Amniotic stem cell (primary cell): ENCODE measurements around the gene SOX13.
"Not testable (repeated sequence)": the region's sequence is repeated elsewhere in the genome, so short reads cannot be mapped to it uniquely, and the experiment has no call there.

Experiments used
- DNase-seq: peaks from one replicate; lab custom pipeline; 2025; lab: John Stamatoyannopoulos, UW

Gene SOX13

DNA sequence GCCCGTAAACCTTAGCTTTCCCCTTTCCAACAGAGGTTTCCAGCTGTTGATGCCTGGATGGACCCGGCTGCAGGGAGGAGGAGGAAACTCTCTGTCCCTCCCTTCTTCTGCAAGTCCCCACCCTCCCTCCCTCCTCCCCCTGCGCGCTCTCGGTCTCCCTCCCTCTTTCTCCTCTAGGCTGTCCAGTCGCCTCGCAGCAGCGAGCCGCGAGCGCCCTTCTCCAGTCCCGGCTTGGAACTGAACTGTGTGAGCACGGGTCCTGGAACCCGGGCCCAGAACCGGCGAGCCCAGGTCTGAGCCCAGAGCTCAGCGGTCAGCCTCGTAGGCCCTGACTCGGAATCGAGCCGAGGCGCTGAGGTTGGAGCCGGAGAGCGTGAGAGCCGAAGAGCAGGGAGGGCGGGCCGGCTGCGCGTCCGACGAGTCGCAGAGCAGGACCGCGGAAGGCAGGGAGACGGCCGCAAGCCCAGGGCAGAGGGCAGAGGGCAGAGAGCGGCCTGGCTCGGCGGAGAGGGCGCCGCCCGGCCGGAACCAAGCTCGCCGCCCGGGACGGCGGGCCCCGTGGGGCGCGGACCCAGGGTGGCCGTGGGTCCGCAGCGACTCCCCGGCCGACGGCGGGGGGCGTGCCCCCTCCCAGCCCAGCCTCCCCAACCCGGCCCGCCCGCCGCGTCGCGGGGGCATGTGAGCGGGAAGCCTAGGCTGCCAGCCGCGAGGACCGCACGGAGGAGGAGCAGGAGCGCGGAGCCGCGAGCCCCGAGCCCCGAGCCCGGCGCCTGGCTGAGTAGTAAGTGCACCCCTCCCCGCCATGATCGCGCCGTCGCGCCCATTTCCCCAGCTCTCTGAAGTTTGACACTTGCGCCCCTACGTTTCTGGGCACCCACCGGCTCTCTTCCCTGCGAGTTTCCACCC is at the start of gene SOX13:
TSS of gene SOX13 (plus strand) at position 185 of the 906 bp plus-strand sequence. CDS start 39,801 bp downstream, outside the sequence.
- DNase-seq: peak; percentile 70

DNA sequence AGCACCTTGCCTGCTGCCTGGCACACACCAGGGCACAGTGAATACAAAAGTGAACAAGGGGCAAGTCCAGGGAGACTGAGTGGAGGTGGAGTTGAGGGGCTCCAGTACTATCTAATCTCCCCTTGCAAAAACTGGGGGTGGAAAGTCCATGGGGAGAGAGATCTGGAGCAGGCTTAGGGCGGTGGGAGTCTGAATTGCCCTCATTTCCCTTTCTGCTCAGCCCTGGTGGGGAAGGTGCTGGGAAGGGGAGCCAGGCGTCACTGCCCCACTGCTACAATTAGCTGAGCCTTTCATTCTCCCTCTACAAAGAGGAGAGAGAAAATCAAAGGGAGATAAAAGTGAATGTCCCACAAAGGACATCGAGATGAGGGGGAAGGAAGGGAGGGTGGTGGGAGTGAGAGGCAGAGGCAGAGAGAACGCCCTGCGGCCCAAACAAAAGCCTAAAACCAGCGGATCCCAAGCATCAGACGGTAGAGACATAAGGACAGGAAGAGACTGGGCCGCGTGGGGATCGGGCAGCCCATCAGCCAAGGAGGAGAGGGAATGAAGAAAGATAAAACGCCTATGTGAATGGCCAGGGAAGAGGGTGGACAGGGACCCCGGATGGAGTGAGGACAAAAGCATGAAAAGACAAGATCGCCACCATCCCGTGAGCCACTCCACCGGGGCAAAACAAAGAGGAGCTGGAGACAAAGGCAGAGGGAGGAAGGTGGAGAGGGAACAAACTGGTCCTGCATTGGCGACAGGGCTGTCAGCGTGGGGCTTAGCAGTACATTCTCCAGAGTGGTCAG is 46.8 kb upstream of the SOX13 start:
- DNase-seq: no peak

DNA sequence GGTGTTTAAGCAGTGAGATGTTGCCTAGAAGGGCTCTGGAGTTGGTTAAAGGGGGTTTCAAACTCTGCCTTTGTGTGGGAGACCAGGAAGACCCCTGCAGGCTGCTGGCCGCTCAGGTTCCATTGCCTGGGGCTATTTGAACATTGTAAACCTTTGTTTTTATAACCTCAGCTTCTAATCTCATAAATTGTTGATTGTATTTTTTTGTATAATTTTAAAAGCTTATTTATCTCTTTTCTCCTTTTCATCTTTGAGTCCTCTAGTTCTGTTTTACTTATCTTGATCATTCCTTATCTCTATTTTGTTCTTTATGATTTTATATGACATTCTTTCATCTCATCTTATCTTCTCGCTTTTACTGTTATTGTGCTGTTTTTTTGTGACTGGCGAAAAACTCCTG is 45.5 kb upstream of the SOX13 start:
- no peak for DNase-seq

DNA sequence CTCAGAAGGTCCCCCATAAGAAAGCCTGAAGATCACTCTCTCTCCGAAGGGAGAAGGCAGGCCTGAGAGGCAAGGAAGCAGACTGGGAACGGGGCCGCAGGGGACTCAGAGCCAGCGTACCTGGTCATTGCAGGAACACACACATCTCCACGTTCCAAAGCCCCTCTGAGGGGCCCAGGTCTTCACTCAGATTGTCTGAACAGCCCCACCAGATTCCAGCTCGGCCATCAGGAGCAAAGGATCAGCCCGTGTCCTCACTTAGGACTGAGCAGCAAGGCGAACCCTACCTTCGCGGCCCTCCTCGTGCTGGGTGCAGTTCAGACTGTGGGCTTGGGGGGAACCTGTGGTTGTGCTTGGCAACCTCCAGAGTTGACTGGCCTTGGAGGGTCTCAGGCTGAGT is 43.9 kb upstream of the SOX13 start:
- DNase-seq: no peak

DNA sequence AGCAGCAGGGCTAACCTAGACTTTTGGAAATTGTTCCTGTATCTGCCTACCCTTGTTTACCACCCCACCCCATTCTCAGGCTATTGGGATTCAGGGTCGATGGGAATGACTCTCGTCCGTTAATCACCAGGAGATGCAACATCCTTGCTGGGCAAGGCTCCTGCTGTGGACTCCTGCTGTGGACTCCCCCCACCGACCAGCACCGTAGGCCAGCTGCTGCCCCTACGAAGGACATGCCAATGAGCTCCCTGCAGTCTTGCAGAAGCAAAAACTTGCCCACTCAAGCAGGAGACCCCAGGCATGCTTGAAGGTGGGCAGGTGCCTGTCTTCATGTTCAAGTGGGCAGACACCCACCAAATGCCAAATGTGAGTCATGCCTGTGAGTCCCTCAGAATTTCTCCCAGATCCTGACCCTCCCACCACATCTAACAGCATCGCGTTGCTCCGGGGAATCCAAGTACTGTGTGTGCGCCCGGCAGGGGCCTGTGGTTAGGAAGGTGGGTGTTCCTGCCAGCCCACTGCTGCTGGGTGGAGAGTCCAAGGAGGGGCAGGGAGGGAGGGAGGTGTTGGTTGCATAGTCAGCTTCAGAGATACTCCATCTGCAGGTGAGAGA is 41.7 kb upstream of the SOX13 start:
- DNase-seq: no peak

DNA sequence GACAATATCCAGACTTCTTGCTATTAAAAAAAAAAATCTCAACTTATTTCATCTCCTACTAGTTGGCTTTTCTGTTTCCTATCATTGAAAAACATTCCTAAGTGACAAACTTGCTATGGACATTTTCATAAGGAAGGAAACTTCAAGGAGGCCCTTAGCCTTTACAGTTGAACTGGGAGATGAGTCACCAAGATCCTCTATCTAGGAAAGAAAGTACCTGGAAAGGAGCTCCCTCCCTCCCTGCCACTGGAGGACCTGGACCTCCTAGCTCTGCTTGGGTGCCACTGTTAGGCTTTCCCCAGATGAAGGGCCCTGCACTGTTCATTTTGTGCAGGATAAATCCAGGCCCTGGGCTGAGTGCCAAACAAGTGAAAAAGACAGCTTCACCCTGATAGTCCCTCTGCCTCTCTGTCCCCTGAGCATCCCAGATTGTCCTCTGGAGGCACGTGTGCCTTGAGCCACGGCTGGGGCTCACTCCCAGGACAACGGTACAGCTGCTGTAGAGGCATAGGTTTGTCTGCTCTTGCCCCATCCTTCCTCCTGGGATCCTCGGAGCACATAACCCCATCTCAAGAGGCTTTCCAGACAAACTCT is 40.2 kb upstream of the SOX13 start:
- DNase-seq: no peak

DNA sequence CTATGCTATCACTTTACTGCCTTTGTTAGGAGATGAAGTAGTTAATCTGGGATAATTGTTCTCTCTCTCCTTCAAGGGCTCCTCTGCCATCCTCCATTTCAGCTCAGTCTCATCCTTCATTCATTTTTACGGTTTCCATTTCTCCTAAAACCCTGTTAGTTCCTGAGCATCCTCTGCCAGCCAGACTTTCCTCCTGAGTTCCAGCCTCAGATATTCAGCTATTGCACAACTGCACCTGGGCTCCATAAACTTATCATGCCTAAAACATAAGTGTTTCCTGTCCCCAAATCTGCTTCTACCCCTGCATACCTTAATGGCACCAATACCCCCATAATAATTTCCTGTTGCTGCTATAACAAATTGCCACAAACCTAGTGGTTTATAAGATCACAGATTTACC is 39.6 kb upstream of the SOX13 start:
- DNase-seq: no peak

DNA sequence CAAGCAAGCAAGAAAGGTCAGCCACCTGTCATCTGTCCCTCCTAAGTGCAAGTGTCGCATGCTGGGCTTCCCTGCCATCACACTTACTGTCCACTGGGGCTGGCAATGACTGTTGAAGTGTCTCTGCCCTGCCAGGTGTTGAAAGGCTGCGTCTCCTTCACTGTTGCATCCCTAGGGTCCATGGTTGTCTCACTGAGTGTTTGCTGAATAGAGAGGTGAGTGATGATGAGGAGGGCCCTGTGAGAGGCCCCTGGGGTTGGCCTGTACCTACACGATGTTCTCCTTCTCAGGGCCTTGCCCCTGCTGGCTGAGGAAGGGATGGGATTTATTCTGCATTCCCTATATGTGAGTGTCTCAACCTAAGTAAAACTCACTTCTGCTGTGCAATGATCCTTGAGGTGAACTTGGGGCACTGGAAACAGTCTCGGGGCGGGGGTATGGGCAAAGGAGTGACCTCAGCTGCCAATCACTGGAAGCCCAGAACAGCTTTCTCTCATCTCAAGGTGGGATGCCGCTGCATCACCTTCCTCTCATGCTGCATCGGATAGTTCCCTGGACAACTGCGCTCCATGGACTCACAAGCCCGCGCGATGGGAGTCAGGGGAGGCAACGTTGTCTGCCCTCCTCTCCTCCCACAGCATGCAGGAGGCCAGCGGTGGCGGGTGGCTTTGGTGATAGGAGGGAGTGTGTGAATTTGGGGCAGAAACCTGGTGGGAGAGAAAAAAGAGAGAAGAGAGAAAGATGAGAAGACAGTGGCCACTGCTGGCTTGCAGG is 35.8 kb upstream of the SOX13 start:
- no peak for DNase-seq

DNA sequence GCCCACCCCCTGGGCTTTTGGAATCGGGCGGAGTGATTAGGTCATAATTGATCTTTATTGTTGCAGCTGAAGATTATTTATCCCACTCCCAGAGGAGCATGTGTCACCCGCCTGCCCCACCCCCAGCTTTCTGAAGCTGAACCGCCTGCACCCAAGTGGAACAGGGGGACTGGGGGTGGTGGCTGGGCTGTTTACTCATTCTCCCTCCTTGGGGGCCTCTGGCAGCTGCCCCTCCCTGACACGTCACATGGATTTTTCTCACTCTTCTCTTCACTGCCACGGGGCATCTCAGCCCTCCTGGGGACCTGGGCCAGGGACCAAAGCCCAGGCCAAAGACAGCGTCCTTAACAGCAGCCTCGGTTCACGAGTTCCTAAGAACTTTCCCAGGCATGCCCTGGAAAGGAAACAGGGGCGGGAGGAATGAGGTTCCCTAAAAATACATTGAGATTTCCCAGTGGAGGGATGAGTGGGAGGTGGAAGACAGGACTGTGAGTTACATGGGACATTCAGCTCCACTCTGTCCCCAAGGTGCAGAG is 31.6 kb upstream of the SOX13 start:
- no peak for DNase-seq

DNA sequence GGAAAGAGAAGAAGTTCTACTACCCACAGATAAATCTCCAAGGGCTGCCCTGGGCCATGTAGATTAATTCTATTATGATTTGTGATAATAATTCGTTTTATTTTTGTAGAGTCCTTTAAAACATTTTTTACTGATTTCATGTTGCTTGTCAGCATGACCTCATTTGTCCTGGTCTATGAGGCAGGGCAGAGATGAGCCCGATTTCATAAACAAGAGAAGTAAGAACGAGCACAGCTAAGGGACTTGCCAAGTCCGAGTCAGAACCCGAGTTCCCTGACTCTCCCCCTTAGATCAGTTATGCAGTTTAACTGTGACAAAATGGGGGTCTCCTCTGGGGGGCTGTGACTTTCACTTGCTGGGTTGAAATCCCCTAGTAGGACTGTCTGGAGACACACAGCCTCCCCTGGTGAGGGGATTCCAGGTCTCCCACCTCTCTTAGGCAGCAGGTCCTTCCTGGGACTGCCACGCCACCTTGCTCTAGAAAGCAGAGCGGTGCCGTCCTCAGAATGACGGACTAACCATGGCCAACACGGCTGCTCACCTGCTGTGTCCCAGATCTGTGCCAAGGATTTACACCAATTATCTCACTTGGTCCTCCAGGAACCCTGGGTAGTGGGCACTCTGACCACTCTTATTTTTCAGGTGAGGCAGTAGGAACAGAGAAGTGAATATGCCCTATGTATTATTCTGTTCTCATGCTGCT is 31.0 kb upstream of the SOX13 start:
- DNase-seq: no peak

DNA sequence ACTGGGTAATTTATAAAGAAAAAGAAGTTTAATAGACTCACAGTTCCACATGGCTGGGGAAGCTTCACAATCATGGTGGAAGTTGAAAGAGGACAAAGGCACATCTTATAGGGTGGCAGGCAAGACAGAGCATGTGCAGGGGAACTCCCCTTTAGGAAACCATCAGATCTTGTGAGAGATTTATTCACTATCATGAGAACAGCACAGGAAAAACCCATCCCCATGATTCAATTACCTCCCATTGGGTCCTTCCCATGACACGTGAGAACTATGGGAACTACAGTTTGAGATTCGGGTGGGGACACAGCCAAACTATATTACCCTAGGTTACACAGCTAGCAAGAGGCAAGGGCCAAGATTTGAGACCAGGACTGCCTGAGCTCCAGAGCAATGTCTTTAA is 30.4 kb upstream of the SOX13 start:
- DNase-seq: no peak

DNA sequence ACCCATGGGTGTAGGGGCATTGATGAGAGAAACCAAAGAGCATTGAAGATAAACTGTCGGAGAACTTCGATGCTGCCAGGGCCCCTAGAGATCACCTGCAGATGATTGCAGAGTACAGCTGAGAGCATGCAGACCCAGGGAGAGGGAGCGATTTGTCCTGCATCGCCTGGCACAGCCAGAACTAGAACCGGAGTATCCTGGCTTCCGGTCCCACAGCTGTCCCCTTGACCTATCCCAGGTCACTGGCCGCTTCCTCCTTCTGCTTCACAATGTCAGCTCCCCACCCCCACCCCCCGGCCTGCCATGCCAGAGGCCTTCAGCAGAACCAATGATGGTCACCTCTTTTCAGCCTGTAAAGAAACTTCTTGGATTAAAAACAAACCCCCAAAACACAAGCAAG is 29.2 kb upstream of the SOX13 start:
- no peak for DNase-seq

DNA sequence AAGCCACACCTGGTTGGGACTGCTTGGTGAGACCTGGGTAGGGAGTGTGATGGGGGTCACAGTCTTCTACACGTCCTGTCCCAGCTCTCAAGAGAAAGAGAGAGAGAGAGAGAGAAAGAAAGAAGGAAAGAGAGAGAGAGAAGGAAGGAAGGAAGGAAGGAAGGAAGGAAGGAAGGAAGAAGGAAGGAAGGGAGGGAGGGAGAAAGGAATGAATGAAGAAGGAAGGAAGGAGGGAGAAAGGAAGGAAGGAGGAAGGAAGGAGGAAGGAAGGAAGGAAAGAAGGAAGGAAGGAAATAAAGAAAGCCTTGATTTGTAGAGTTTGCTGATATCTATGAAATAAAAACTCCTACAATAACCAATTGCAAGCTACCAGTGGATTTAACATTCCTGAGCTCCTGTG is 28.5 kb upstream of the SOX13 start:
- DNase-seq: no peak

DNA sequence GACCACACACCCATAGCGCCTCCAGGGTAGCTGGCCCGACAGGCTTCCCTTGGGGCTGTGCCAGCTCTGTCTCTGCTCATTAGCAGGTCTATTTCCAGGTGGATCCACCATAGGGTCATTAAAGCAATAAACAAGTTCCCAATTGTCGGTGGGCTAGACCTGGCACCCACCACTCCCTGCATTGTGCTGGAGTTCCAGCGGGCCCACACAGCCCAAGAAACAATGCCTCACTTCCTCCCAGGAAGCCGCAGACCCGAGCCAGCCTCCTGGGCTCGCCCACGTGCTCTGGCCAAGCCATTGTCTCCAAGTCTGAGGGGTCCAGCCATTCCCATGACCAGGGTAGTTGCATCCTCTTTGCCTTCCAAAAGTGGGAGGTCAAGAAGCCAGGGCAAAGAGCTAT is 27.5 kb upstream of the SOX13 start:
- no peak for DNase-seq

DNA sequence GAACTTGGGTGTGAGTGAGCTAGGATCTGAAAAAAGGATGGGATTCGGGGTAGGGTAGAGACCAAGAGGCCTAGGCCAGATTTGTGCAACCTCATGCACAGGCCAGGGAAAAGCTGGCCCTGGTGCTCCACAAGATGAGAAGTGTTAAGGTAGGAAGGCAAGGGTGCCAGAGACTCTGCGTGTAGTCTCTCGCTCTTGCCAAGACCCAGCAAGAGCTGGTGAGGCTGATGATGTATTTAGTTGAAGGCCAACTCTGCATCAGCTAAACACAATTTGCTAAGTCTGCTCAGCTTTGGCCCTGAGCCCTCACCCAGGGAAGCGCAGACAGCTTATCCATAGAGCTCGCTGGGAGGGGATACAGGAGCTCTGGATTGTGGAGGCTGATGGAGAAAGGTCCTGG is 26.6 kb upstream of the SOX13 start:
- DNase-seq: no peak

DNA sequence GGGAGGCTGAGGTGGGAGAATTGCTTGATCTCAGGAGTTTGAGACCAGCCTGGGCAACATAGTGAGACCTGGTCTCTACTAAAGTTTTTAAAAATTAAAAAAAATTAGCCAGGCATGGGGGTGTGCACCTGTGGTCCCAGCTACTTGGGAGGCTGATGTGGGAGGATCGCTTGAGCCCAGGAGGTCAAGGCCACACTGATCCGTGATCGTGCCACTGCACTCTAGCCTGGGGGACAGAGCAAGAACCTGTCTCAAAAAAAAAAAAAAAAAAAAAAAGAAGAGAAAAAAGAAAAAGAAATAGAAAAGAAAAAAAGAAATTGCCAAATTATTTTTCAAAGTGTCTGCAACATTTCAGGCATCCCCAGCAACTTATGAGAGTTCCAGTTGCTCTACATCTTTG is 24.1 kb upstream of the SOX13 start:
- not testable (repeated sequence) for DNase-seq

DNA sequence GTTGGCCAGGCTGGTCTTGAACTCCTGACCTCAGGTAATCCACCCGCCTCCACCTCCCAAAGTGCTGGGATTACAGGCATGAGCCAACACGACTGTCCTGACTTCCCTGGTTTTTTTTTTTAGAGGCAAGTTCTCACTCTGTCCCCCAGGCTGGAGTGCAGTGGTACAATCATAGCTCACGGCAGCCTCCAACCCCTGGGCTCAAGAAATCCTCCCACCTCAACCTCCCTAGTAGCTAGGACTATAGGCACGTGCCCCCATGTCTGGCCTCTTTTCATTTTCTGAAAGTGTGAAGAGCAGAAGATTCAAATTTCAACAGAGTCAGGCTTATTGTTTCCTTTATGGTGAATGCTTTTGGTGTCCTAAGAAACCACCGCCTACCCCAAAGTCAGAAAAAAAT is 21.7 kb upstream of the SOX13 start:
- DNase-seq: no peak

DNA sequence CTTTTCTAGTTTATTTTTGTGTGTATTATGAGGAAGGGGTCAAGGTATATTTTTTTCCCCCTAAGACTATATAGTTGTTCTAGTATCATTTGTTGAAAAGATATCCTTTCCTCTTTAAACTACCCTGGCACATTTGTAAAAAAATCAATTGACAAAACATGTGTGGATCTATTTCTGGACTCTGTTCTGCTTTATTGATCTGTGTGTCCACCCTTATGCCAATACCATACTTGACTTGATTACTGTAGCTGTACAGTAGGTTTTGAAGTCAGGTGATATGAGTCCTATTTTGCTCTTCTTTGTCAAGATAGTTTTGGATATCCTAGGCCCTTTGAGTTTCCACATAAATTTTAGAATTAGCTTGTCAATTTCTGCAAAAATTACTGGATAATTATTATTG is 21.2 kb upstream of the SOX13 start:
- no peak for DNase-seq

DNA sequence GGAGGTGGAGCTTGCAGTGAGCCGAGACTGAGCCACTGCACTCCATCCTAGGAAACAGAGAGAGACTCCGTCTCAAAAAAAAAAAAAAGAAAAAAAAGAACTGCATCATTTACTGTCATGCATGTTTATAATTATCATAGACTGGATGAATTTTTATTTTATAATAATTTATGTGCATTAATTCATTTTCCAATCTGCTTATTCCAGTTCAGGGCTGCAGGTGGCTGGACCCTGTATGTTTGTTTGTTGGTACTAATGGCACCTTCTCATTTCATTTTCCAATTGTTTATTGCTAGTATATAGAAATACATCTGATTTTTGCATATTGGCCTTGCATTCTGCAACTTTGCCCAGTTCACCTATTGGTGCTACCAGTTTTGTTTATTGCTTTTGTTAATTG is 19.0 kb upstream of the SOX13 start:
- DNase-seq: no peak

DNA sequence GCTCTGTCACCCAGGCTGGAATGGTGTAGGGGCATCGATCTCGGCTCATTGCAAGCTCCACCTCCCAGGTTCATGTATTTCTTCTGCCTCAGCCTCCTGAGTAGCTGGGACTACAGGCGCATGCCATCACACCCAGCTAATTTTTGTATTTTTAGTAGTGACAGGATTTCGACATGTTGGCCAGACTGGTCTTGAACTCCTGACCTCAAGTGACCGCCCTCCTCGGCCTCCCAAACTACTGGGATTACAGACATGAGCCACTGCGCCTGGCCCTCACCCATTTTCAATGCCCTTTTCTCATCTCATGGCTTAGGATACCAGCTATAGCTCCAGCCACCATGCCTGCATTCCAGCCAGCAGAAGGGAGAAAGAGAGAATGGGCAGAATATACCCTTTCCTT is 12.9 kb upstream of the SOX13 start:
- no peak for DNase-seq

DNA sequence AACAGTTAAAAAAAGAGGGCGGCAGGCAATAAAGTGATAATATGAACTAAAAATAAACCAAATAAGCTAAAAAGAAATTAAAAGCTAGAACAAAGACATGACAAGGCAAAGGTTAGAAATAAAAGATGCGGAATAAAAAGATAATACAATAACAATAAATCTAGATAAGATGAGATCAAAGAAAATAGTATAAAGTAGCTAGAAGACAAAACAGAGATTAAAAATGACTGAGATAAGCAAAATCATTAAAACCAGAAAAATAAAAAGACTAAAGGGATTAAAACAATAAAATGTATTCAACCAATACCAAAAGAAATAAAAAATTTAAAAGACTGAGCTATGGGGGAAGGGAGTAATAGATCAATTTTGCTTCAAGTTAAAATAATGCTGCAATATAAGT is 10.8 kb upstream of the SOX13 start:
- DNase-seq: no peak
